Osteocyte (in vitro differentiated cells): ENCODE measurements around the gene BAG5. TPM values are rescaled to one million over a fixed set of nuclear protein-coding genes. Genes with fewer than 3 reads are reported as not detected.
A peak's percentile ranks its signal among the peaks of the same experiment; 100 is the strongest.

Experiments
- DNase-seq: peaks from one replicate; pipeline ENCODE4 v3.0.0; 2021; ENCODE audit warnings: mixed read lengths; ENCODE audit not compliant: unreplicated experiment; ENCODE audit errors: extremely low spot score
- H3K27ac Mint-ChIP-seq: one replicate; pipeline ENCODE4 v1.8.0; 2021; ENCODE audit warnings: mild to moderate bottlenecking, mixed read lengths; ENCODE audit not compliant: unreplicated experiment
- H3K27me3 Mint-ChIP-seq: one replicate; pipeline ENCODE4 v1.8.0; 2021; ENCODE audit warnings: mixed read lengths; ENCODE audit not compliant: unreplicated experiment
- H3K36me3 Mint-ChIP-seq: one replicate; pipeline ENCODE4 v1.8.0; 2021; ENCODE audit warnings: mixed read lengths; ENCODE audit not compliant: unreplicated experiment
- H3K4me1 Mint-ChIP-seq: one replicate; pipeline ENCODE4 v1.8.0; 2021; ENCODE audit warnings: mixed read lengths; ENCODE audit not compliant: unreplicated experiment
- H3K4me3 Mint-ChIP-seq: one replicate; pipeline ENCODE4 v1.8.0; 2021; ENCODE audit warnings: mild to moderate bottlenecking, moderate library complexity, mixed read lengths; ENCODE audit not compliant: unreplicated experiment
- H3K9me3 Mint-ChIP-seq: one replicate; pipeline ENCODE4 v1.8.0; 2021; ENCODE audit warnings: mixed read lengths; ENCODE audit not compliant: unreplicated experiment
- CTCF ChIP-seq: fragments of 200-600 bp; sonication (generic); IDR thresholded peaks from 2 replicates; pipeline ENCODE4 v1.5.0; 2021; ENCODE audit warnings: antibody characterized with exemption, mild to moderate bottlenecking, moderate library complexity
- total RNA-seq: library from RNA; stranded (reverse); gene quantifications from 2 replicates; pipeline ENCODE4 v1.2.1, GENCODE V29; 2021

Gene BAG5
- total RNA-seq, 1 donor from 2014 or later, result 21.9 TPM

GRCh38 chr14:103563226-103563620 lies 766 bp upstream of the BAG5 start:
- Mint-ChIP-seq H3K9me3 (no peaks in the 10 kb centered on the region), H3K36me3 (peaks cover 15% of the 10 kb centered on the region), H3K4me1 (peaks cover 44% of the 10 kb centered on the region), H3K27ac (peak overlapping the region; percentile 46), H3K4me3 (peak overlapping the region; percentile 85), H3K27me3 (no peaks in the 10 kb centered on the region)
- no peak for TF ChIP-seq CTCF
- no peak for DNase-seq

GRCh38 chr14:103562179-103562428 lies 353 bp downstream of the BAG5 start:
- Mint-ChIP-seq H3K36me3 (peaks cover 13% of the 10 kb centered on the region), H3K27ac (peak overlapping the region; percentile 91), H3K9me3 (no peaks in the 10 kb centered on the region), H3K4me1 (peaks cover 39% of the 10 kb centered on the region), H3K27me3 (no peaks in the 10 kb centered on the region), H3K4me3 (peak overlapping the region; percentile 94)
- no peak for TF ChIP-seq CTCF
- no peak for DNase-seq

GRCh38 chr14:103561381-103562178 lies 877 bp downstream of the BAG5 start:
- no peak for DNase-seq
- H3K9me3 Mint-ChIP-seq, result no peaks in the 10 kb centered on the region
- H3K4me1 Mint-ChIP-seq, result peaks cover 39% of the 10 kb centered on the region
- no peaks in the 10 kb centered on the region for H3K27me3 Mint-ChIP-seq
- TF ChIP-seq CTCF, result no peak
- peaks cover 13% of the 10 kb centered on the region for H3K36me3 Mint-ChIP-seq
- H3K4me3 Mint-ChIP-seq, result peak overlapping the region; percentile 94
- H3K27ac Mint-ChIP-seq, result peak overlapping the region; percentile 91

- peaks cover 13% of the 10 kb centered on the region for H3K36me3 Mint-ChIP-seq
- no peaks in the 10 kb centered on the region for H3K27me3 Mint-ChIP-seq
- H3K27ac Mint-ChIP-seq, result no peak overlapping the region
Observed at GRCh38 chr14:103560691-103561090, 1.8 kb downstream of the BAG5 start.

GRCh38 chr14:103559766-103560165 lies 2.7 kb downstream of the BAG5 start:
- Mint-ChIP-seq H3K9me3 (no peaks in the 10 kb centered on the region), H3K4me1 (peaks cover 34% of the 10 kb centered on the region), H3K4me3 (no peak overlapping the region), H3K36me3 (peaks cover 13% of the 10 kb centered on the region), H3K27ac (no peak overlapping the region), H3K27me3 (no peaks in the 10 kb centered on the region)
- no peak for DNase-seq
- no peak for TF ChIP-seq CTCF

More at GRCh38 chr14:103560691-103561090, 1.8 kb downstream of the BAG5 start:
- no peak for TF ChIP-seq CTCF
- no peak for DNase-seq
- Mint-ChIP-seq H3K9me3 (no peaks in the 10 kb centered on the region), H3K4me1 (peaks cover 39% of the 10 kb centered on the region), H3K4me3 (peak overlapping the region; percentile 94)
